Measurements from ENCODE around the gene CRELD2. TPM values are rescaled to one million over a fixed set of nuclear protein-coding genes. Genes with fewer than 3 reads are reported as not detected.

Gene CRELD2
- total RNA-seq, 1 donor from 2014 or later, result 24.9 TPM

DNA sequence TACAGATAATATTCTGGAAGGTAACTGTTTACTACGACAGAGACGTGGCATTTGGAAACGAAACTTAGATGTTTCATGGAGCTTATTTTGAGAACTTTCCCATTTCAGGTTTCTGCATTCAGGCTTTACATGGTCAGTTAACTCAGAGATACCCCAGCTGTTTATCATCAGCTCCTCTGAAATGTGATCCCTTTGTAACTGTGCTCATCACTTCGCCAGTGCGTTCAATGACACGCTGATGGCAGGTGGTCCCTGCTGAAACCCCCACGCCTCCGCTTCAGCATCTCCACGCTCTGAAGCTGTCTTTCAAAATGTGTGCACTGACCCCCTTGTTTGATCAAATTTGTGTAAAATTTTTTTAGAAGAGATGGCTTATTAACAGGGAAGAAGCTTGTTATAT is 30.7 kb upstream of the CRELD2 start:
- Mint-ChIP-seq H3K4me3 (ENCODE audit: unreplicated experiment) (no peak overlapping the region), H3K4me1 (ENCODE audit: low read depth, unreplicated experiment) (peaks cover 21% of the 10 kb centered on the region), H3K27ac (ENCODE audit: unreplicated experiment) (peak overlapping the region; percentile 73), H3K9me3 (ENCODE audit: unreplicated experiment) (peaks cover 27% of the 10 kb centered on the region), H3K27me3 (ENCODE audit: unreplicated experiment) (peaks cover 10% of the 10 kb centered on the region), H3K36me3 (ENCODE audit: unreplicated experiment) (peaks cover 45% of the 10 kb centered on the region)
- TF ChIP-seq, protein P1, sequence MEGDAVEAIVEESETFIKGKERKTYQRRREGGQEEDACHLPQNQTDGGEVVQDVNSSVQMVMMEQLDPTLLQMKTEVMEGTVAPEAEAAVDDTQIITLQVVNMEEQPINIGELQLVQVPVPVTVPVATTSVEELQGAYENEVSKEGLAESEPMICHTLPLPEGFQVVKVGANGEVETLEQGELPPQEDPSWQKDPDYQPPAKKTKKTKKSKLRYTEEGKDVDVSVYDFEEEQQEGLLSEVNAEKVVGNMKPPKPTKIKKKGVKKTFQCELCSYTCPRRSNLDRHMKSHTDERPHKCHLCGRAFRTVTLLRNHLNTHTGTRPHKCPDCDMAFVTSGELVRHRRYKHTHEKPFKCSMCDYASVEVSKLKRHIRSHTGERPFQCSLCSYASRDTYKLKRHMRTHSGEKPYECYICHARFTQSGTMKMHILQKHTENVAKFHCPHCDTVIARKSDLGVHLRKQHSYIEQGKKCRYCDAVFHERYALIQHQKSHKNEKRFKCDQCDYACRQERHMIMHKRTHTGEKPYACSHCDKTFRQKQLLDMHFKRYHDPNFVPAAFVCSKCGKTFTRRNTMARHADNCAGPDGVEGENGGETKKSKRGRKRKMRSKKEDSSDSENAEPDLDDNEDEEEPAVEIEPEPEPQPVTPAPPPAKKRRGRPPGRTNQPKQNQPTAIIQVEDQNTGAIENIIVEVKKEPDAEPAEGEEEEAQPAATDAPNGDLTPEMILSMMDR (IDR thresholded peaks at IDR 0.05; ENCODE audit: partially characterized antibody, unreplicated experiment), result no peak
- no peak for DNase-seq

DNA sequence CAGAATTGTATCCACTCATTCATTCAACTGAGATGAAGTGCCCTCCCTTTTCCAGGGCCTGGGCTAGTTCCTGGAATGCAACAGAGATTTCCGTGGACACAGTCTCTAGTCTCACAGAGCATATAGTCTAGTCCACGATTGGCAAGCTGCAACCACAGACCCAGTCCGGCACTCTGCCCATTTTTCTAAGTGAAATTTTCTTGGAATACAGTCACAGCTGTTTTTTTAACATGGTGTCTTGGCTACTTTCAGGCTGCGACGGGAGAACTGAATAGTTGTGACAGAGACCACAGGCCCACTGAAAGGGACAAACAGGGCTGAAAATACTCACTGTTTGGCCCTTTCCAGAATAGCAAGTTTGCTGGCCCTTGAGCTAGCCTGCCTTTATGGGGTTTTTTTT is 29.4 kb upstream of the CRELD2 start:
- Mint-ChIP-seq H3K4me3 (ENCODE audit: unreplicated experiment) (no peak overlapping the region), H3K4me1 (ENCODE audit: low read depth, unreplicated experiment) (peaks cover 20% of the 10 kb centered on the region), H3K27ac (ENCODE audit: unreplicated experiment) (no peak overlapping the region), H3K27me3 (ENCODE audit: unreplicated experiment) (peaks cover 9% of the 10 kb centered on the region), H3K9me3 (ENCODE audit: unreplicated experiment) (peaks cover 22% of the 10 kb centered on the region), H3K36me3 (ENCODE audit: unreplicated experiment) (peaks cover 44% of the 10 kb centered on the region)
- TF ChIP-seq, protein P1 (IDR thresholded peaks at IDR 0.05; ENCODE audit: partially characterized antibody, unreplicated experiment), result no peak
- DNase-seq, result no peak

DNA sequence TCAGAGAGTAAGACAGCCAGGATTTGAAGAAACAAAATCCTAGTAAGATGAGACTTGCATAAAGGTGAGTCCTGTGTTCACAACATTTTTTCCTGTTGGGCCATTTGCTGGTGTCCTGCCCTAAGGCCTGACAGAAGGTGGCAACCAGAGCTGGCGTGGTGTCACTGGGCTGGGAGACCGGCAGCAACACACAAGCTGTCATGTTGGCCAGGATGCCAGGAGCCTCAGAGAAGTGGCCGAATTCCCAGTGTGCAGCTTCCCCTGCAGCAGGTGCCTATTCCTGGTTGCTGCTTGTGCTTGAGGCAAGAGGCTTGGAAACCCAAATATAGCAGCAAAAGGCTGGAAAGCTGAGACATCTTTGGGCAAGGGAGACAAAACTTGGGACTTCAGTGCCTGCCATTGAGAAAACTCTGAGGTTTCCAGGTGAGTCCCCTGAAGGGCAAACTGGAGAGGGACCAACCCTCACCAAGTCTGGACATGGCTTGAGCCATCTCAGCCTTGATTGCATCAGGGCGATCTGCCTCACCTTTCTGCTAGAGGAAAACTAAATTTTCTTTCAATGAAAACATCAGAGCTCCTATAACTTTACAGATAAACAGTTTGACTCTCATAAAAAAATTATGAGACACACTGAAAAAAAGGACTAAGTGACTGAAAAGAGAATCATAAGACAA is 26.1 kb upstream of the CRELD2 start:
- H3K9me3 Mint-ChIP-seq (ENCODE audit: unreplicated experiment), result peaks cover 19% of the 10 kb centered on the region
- H3K27me3 Mint-ChIP-seq (ENCODE audit: unreplicated experiment), result peaks cover 17% of the 10 kb centered on the region
- no peak overlapping the region for H3K4me3 Mint-ChIP-seq (ENCODE audit: unreplicated experiment)
- TF ChIP-seq, protein P1 (IDR thresholded peaks at IDR 0.05; ENCODE audit: partially characterized antibody, unreplicated experiment), result no peak
- peaks cover 39% of the 10 kb centered on the region for H3K36me3 Mint-ChIP-seq (ENCODE audit: unreplicated experiment)
- peaks cover 23% of the 10 kb centered on the region for H3K4me1 Mint-ChIP-seq (ENCODE audit: low read depth, unreplicated experiment)
- no peak overlapping the region for H3K27ac Mint-ChIP-seq (ENCODE audit: unreplicated experiment)
- DNase-seq, result no peak

DNA sequence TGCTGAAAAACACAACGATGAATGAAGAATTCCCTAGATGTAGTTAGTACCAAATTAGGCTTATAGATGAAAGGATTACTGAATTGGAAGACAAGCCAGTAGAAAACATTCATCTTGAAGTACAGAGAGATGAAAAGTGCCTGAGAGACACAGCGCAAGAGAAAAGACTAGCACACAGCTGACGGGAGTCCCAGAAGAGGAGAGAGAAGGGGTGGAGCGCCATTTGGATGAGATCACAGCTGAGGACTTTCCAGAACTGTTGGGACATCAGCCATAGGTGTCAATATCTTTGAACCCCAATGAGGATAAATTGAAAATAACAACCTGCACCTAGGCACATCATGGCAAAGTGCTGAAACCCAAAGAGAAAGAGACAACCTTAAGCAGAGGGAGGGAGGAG is 25.4 kb upstream of the CRELD2 start:
- Mint-ChIP-seq H3K4me1 (ENCODE audit: low read depth, unreplicated experiment) (peaks cover 17% of the 10 kb centered on the region), H3K4me3 (ENCODE audit: unreplicated experiment) (peak overlapping the region; percentile 24), H3K9me3 (ENCODE audit: unreplicated experiment) (peaks cover 19% of the 10 kb centered on the region), H3K27me3 (ENCODE audit: unreplicated experiment) (peaks cover 12% of the 10 kb centered on the region), H3K36me3 (ENCODE audit: unreplicated experiment) (peaks cover 39% of the 10 kb centered on the region), H3K27ac (ENCODE audit: unreplicated experiment) (no peak overlapping the region)
- DNase-seq, result no peak
- TF ChIP-seq, protein P1 (IDR thresholded peaks at IDR 0.05; ENCODE audit: partially characterized antibody, unreplicated experiment), result no peak

DNA sequence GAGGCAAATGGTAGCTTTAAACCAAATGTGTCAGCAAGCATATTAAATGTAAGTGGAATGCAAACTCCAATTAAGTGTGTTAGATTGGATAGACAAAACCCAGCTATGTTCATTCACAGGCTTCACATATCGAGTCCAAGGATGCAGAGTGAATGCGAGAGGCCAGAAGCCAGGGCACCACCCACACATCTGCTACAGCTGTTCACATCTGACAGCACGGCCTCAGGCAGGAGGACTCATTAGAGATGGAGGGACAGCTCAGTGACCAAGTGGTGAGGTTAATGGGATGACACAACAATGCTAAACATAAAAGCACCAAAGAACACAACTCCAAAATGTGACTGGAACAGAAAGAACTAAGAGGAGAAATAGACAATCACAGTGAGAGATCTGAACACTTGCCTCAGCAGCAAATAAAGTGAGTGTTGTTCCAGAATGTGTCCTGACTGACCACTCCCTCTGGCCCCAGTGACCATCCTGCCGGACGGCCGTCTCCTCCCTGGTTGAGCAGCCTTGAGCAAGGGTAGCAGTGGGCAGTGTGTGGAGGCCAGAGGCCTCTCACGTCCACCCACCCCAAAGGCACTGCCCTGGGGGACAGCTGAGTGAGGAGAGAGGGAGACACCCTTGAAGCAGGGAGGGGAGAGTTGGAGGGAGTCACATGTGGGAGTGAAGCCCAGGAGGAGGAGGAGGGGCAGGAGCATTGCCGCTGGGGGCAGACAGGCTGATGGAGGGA is 23.9 kb upstream of the CRELD2 start:
- Mint-ChIP-seq H3K27ac (ENCODE audit: unreplicated experiment) (peak overlapping the region; percentile 54), H3K36me3 (ENCODE audit: unreplicated experiment) (peaks cover 30% of the 10 kb centered on the region), H3K27me3 (ENCODE audit: unreplicated experiment) (peaks cover 12% of the 10 kb centered on the region), H3K9me3 (ENCODE audit: unreplicated experiment) (peaks cover 21% of the 10 kb centered on the region), H3K4me3 (ENCODE audit: unreplicated experiment) (peak overlapping the region; percentile 10), H3K4me1 (ENCODE audit: low read depth, unreplicated experiment) (peaks cover 17% of the 10 kb centered on the region)
- DNase-seq, result no peak
- TF ChIP-seq, protein P1 (IDR thresholded peaks at IDR 0.05; ENCODE audit: partially characterized antibody, unreplicated experiment), result no peak
